Kidney (tissue), 14 donors: Measurements from ENCODE around the gene DOK6. TPM values are rescaled to one million over a fixed set of nuclear protein-coding genes. Genes with fewer than 3 reads are reported as not detected.

ENCODE experiments used
- DNase-seq, 5 donors: peaks; one replicate each; pipeline ENCODE4 v3.0.0-alpha.2; 2013 to 2020
- FAIRE-seq: peaks from 2 replicates; lab custom pipeline; 2012; peaks lifted over from hg19 to GRCh38; lab: Jason Lieb, UNC
- H3K27ac ChIP-seq, 2 donors: one replicate each; pipeline ENCODE4 v1.7.0; 2013; ENCODE audit warnings: low read depth in 2 of 2, low read length in 2 of 2, inconsistent platforms in 1 of 2
- H3K27me3 ChIP-seq: one replicate; pipeline ENCODE4 v1.7.1; 2013; ENCODE audit warnings: low read length, inconsistent platforms; ENCODE audit not compliant: control insufficient read depth, insufficient read depth
- H3K36me3 ChIP-seq, 3 donors: one replicate each; pipeline versions ENCODE4 v1.7.0 to v1.7.1; 2013; ENCODE audit warnings: low read length in 3 of 3, control low read depth in 1 of 3, inconsistent platforms in 1 of 3; ENCODE audit not compliant: insufficient read depth in 3 of 3, control insufficient read depth in 2 of 3
- H3K4me1 ChIP-seq, 3 donors: one replicate each; pipeline versions ENCODE4 v1.7.0 to v1.7.1; 2013; ENCODE audit warnings: low read length in 3 of 3, inconsistent platforms in 1 of 3, low read depth in 1 of 3; ENCODE audit not compliant: control insufficient read depth in 2 of 3, insufficient read depth in 2 of 3
- H3K4me3 ChIP-seq, 3 donors: one replicate each; pipeline versions ENCODE4 v1.7.0 to v1.8.1; 2013; ENCODE audit warnings: low read length in 3 of 3, control low read depth in 1 of 3, inconsistent platforms in 1 of 3
- H3K9ac ChIP-seq, 3 donors: one replicate each; pipeline versions ENCODE4 v1.7.0 to v1.7.1; 2013; ENCODE audit warnings: low read length in 3 of 3, control low read depth in 1 of 3, inconsistent platforms in 1 of 3
- H3K9me3 ChIP-seq, 3 donors: one replicate each; pipeline versions ENCODE4 v1.7.0 to v1.7.1; 2013; ENCODE audit warnings: low read length in 3 of 3, control low read depth in 1 of 3, inconsistent platforms in 1 of 3; ENCODE audit not compliant: control insufficient read depth in 2 of 3, insufficient read depth in 1 of 3
- intact Hi-C: fragments of 100-400 bp; cut with DNase I; formaldehyde crosslinking; loops from one replicate; pipeline ENCODE4 v1.11.1; 2022
- polyA plus RNA-seq: library from polyadenylated mRNA; stranded (reverse); fragments of 350-450 nt; fragmentation: Illumina TruSeq; extraction: RNeasy Lipid Tissue Mini Kit (QIAGEN cat#74804); gene quantifications from one replicate; pipeline ENCODE4 v1.2.3, GENCODE V29; 2014; ENCODE audit warnings: low read depth, low replicate concordance; ENCODE audit not compliant: insufficient read depth
- total RNA-seq: library from RNA; stranded (reverse); fragmentation: NEBNext Ultra II Directional; extraction: Animal tissue kit (Norgen Biotek cat#: 25700); gene quantifications from one replicate; pipeline ENCODE4 v1.2.1, GENCODE V29; 2021
- TF ChIP-seq, protein P1 (sequence below): IDR thresholded peaks from 3 replicates; pipeline ENCODE4 v1.5.1; 2012; ENCODE audit warnings: mild to moderate bottlenecking, moderate library complexity, borderline replicate concordance; ENCODE audit not compliant: insufficient read depth; ENCODE audit errors: extremely low read depth
- donor health status: control.
- donor health status: control.
- donor health status: control.
- donor health status: control.
- donor health status: control.
- donor health status: DM: yes; HTN: yes; CAD: no.
- donor health status: Normal renal cell carcinoma (clear cell type).

The DOK6 gene
- total and polyA plus RNA-seq, 2 donors from 2014 or later = 3.8 to 4.6 TPM

DNA sequence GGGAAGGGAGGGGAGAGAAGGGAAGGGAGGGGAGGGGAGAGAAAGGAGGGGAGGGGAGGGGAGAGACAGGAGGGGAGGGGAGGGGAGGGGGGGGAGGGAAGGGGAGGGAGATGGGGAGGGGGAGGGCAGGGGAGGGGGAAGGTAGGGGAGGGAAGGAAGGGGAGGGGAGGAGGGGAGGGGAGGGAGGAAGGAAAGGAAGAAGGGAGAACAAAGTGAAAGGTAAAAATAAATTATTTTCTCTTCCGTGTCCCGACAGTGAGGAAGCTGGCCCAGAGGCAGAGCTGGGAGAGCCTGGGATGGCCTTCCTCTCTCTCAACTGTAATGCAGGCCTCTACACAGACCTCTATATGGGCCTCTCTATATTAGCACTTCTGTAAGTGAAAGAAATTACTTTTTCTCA, 493.8 kb downstream of the DOK6 start:
- H3K4me1 ChIP-seq = no peaks in the 10 kb centered on the region
- FAIRE-seq (no peak), DNase-seq (no peak)
- TF ChIP-seq, protein P1, sequence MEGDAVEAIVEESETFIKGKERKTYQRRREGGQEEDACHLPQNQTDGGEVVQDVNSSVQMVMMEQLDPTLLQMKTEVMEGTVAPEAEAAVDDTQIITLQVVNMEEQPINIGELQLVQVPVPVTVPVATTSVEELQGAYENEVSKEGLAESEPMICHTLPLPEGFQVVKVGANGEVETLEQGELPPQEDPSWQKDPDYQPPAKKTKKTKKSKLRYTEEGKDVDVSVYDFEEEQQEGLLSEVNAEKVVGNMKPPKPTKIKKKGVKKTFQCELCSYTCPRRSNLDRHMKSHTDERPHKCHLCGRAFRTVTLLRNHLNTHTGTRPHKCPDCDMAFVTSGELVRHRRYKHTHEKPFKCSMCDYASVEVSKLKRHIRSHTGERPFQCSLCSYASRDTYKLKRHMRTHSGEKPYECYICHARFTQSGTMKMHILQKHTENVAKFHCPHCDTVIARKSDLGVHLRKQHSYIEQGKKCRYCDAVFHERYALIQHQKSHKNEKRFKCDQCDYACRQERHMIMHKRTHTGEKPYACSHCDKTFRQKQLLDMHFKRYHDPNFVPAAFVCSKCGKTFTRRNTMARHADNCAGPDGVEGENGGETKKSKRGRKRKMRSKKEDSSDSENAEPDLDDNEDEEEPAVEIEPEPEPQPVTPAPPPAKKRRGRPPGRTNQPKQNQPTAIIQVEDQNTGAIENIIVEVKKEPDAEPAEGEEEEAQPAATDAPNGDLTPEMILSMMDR = no peak
- intact Hi-C loops = no loop called here
- no peak overlapping the region for H3K4me3 ChIP-seq
- no peak overlapping the region for H3K9ac ChIP-seq
- H3K36me3 ChIP-seq = no peaks in the 10 kb centered on the region
- no peaks in the 10 kb centered on the region for H3K9me3 ChIP-seq
- H3K27me3 ChIP-seq = no peaks in the 10 kb centered on the region
- no peak overlapping the region for H3K27ac ChIP-seq

DNA sequence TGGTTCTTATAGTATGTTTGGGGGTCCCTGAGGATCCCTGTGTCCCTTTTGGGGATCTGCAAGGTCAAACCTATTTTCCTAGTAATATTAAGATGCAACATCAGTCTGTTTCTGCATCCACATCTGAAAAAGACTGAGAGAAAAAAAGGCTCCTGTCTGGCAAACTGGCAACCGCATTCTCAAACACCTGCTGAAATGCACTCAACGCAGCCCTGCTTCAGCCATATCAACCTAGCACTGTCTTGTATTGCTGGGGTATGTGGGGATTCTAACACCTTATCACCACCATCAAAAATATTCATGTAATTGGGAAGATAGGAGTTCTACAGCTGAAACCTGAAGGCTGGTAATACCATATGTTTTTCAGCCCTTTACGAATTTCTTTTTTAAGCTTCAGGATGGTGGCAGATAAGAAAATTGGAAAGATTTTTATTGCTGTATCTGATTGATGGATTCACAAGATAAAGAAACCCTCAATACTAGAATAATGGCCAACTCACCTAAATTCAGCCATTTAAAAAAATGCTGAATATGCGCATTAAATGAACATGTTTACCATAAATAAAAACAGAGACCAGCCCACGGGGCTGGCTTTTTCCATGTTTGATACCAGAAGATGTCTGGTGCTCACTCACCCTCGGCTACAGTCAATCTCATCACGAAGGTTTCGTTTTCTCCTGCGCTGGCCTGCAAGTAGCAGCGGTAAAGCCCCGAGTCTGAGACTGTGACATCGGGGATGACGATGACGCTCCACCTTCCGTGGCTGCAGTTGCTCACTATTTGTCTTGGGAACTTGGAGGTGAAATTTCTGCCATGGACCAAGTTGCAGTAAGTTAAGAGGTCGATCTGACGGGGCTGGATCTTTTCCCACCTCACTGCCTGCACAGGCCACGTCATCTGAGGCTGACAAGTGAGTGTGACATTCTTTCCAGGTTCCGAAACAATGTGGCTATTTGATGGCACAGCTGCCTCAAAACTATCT, 494.7 kb downstream of the DOK6 start:
- no peak for DNase-seq
- H3K9ac ChIP-seq = no peak overlapping the region
- intact Hi-C loops = no loop called here
- no peaks in the 10 kb centered on the region for H3K27me3 ChIP-seq
- TF ChIP-seq, protein P1 = no peak
- H3K27ac ChIP-seq = no peak overlapping the region
- no peaks in the 10 kb centered on the region for H3K4me1 ChIP-seq
- no peaks in the 10 kb centered on the region for H3K36me3 ChIP-seq
- no peak overlapping the region for H3K4me3 ChIP-seq
- FAIRE-seq = no peak
- no peaks in the 10 kb centered on the region for H3K9me3 ChIP-seq

DNA sequence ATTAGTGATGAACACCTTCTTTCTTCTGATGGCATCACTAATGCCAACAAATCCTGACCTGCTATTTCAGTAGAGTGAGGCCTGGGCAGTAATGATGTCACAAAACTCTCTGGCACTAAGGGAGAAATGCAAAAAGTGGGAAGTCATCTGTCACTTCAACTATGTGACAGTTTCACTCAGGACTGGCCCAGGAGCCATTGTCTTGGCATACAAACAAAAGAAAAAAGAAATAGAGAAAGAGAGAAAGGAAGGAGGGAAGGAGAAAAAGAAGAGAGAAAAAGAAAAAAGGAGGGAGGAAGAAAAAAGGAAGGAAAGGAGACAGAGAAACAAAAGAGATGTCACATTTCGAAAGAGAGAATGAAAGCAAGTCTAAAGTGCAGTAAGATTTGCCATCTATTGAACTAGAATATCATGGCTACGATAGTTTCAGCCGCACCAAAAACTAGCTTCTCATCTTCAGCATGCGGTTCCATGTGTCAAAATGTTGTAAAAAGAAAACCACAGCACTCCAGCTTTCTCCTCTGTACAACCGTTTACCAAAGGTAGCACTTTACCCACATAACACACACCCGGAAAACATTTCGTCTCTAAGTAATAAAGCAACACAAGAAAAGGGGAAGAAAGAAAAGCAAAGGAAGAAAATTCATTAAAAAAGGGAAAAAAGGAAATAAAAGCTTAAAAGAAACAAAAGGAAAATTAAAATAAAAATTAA, 496.9 kb downstream of the DOK6 start:
- H3K9me3 ChIP-seq = no peaks in the 10 kb centered on the region
- H3K27me3 ChIP-seq = no peaks in the 10 kb centered on the region
- no peaks in the 10 kb centered on the region for H3K36me3 ChIP-seq
- TF ChIP-seq, protein P1 = no peak
- no peak overlapping the region for H3K27ac ChIP-seq
- H3K4me3 ChIP-seq = no peak overlapping the region
- H3K9ac ChIP-seq = no peak overlapping the region
- FAIRE-seq (no peak), DNase-seq (no peak)
- intact Hi-C loops = no loop called here
- H3K4me1 ChIP-seq = no peaks in the 10 kb centered on the region
